K562 (cell line): ENCODE measurements around the gene AGR3. TPM values are rescaled to one million over a fixed set of nuclear protein-coding genes. Genes with fewer than 3 reads are reported as not detected.

Source experiments
- ATAC-seq: fragments of 200-7000 bp; cut with Tn5 transposase; 3 replicates; pipeline ENCODE4 v1.9.1; 2020; ENCODE audit warnings: moderate library complexity
- BruUV-seq: library from RNA; stranded (reverse); fragments of 400-500 nt; replicated peaks from 2 replicates; lab custom pipeline; 2021; lab: Mats Ljungman, UMichigan
- CTCF ChIA-PET: fragments of 300-600 bp; formaldehyde crosslinking; extraction: SDS; loops from one replicate; lab custom pipeline; 2021; ENCODE audit warnings: low intra/inter-chr PET ratio; lab: Yijun Ruan, JAX
- POLR2A ChIA-PET: fragments of 300-600, 350-650 bp; sonication (Branson Sonifier 250); formaldehyde crosslinking; extraction: SDS; loops from one replicate; lab custom pipeline; 2021; ENCODE audit warnings: antibody characterized with exemption, inconsistent platforms; lab: Yijun Ruan, JAX
- DNase-seq, 4 experiments: peaks; one replicate each; pipeline versions ENCODE4 v3.0.0 to v3.0.0-alpha.2; 2011 to 2018; ENCODE audit warnings: low spot score in 3 of 4, mixed read lengths in 3 of 4; ENCODE audit errors: extremely low read depth in 1 of 4
- FAIRE-seq: peaks from 2 replicates; lab custom pipeline; 2011; peaks lifted over from hg19 to GRCh38; lab: Jason Lieb, UNC
- H2AFZ ChIP-seq: 2 replicates; pipeline ENCODE4 v1.6.0; 2011; ENCODE audit warnings: low read depth, low read length, control low read depth, inconsistent platforms
- H3K27ac ChIP-seq: fragments of 200-600 bp; 3 replicates; pipeline ENCODE4 v1.8.0; 2011; ENCODE audit warnings: low read depth, mild to moderate bottlenecking, control low read depth, inconsistent platforms, low read length, moderate library complexity, mixed read lengths; ENCODE audit errors: extremely low read depth
- H3K27me3 ChIP-seq, 2 experiments: fragments of 300-600 bp in 1 of 2; 2 replicates in 1 of 2; 3 replicates in 1 of 2; pipeline versions ENCODE4 v1.6.0 to v1.8.0; 2011; ENCODE audit warnings: inconsistent platforms in 2 of 2, low read length in 2 of 2, mild to moderate bottlenecking in 1 of 2, mixed read lengths in 1 of 2, moderate library complexity in 1 of 2; ENCODE audit not compliant: control insufficient read depth in 2 of 2, insufficient read depth in 2 of 2
- H3K36me3 ChIP-seq: fragments of 300-600 bp; 3 replicates; pipeline ENCODE4 v1.8.0; 2011; ENCODE audit warnings: mild to moderate bottlenecking, low read length, inconsistent platforms; ENCODE audit not compliant: control insufficient read depth, insufficient read depth
- H3K4me1 ChIP-seq, 2 experiments: fragments of 200-600 bp in 1 of 2; replicated peaks in 1 of 2; 2 replicates in 1 of 2; 3 replicates in 1 of 2; pipeline versions ENCODE4 v1.5.1 to v1.8.0; 2011; ENCODE audit warnings: inconsistent platforms in 2 of 2, low read length in 2 of 2, mild to moderate bottlenecking in 1 of 2, mixed read lengths in 1 of 2, moderate library complexity in 1 of 2; ENCODE audit not compliant: control insufficient read depth in 2 of 2, insufficient read depth in 2 of 2
- H3K4me2 ChIP-seq: 2 replicates; pipeline ENCODE4 v1.6.1; 2011; ENCODE audit warnings: low read length, control low read depth, inconsistent platforms, mixed read lengths; ENCODE audit not compliant: insufficient read depth
- H3K4me3 ChIP-seq: fragments of 200-600 bp; sonication (generic), shearing (Covaris generic); 2 replicates; pipeline ENCODE4 v1.5.1; 2016; ENCODE audit warnings: control low read depth, inconsistent platforms
- H3K79me2 ChIP-seq: fragments of 200-600 bp; 3 replicates; pipeline ENCODE4 v1.8.0; 2011; ENCODE audit warnings: low read length, inconsistent platforms; ENCODE audit not compliant: control insufficient read depth, insufficient read depth
- H3K9ac ChIP-seq, 2 experiments: 2 replicates each; pipeline versions ENCODE4 v1.6.0 to v1.6.1; 2011; ENCODE audit warnings: low read depth in 2 of 2, low read length in 2 of 2, control low read depth in 1 of 2, inconsistent platforms in 1 of 2, mild to moderate bottlenecking in 1 of 2, mixed read lengths in 1 of 2; ENCODE audit not compliant: insufficient read depth in 1 of 2
- H3K9me1 ChIP-seq: one replicate; pipeline ENCODE4 v1.6.0; 2011; ENCODE audit warnings: inconsistent platforms, mild to moderate bottlenecking, low read length, moderate library complexity; ENCODE audit not compliant: control insufficient read depth, insufficient read depth
- H3K9me3 ChIP-seq: replicated peaks from 2 replicates; pipeline ENCODE4 v1.5.1; 2011; ENCODE audit warnings: low read depth, low read length, inconsistent platforms; ENCODE audit not compliant: control insufficient read depth, insufficient read depth
- H4K20me1 ChIP-seq: replicated peaks from 2 replicates; pipeline ENCODE4 v1.6.1; 2011; ENCODE audit warnings: low read length, inconsistent platforms, mixed read lengths; ENCODE audit not compliant: control insufficient read depth, insufficient read depth
- AFF1 ChIP-seq, 2 experiments: fragments of 450-650 bp; IDR thresholded peaks; 2 replicates each; pipeline ENCODE4 v1.6.1; 2018; ENCODE audit warnings: mild to moderate bottlenecking in 2 of 2, low read depth in 1 of 2; ENCODE audit not compliant: partially characterized antibody in 2 of 2
- ARID3B ChIP-seq: fragments of 250-450 bp; sonication (Bioruptor Pico); IDR thresholded peaks from 2 replicates; pipeline ENCODE4 v1.4.0; 2020; ENCODE audit warnings: borderline replicate concordance
- BDP1 ChIP-seq: IDR thresholded peaks from 3 replicates; pipeline ENCODE4 v1.6.1; 2011; ENCODE audit not compliant: insufficient read length, insufficient read depth
- ETS1 ChIP-seq: conservative IDR thresholded peaks from 2 replicates; pipeline ENCODE4 v1.6.1; 2011; ENCODE audit warnings: low read depth, mild to moderate bottlenecking, low read length; ENCODE audit not compliant: control insufficient read depth
- NFIC ChIP-seq: fragments of 450-650 bp; IDR thresholded peaks from 2 replicates; pipeline ENCODE4 v1.6.1; 2017; ENCODE audit warnings: mild to moderate bottlenecking, inconsistent platforms
- RBFOX2 ChIP-seq: fragments of 200-400 bp; formaldehyde crosslinking; IDR thresholded peaks from 2 replicates; pipeline ENCODE4 v1.6.1; 2017; ENCODE audit warnings: low read depth, mild to moderate bottlenecking, low read length, moderate library complexity
- RBM39 ChIP-seq: fragments of 200-400 bp; formaldehyde crosslinking; optimal IDR thresholded peaks from 2 replicates; pipeline ENCODE3; 2018; ENCODE audit warnings: low read depth, low read length
- SMARCA4 ChIP-seq: fragments of 450-650 bp; IDR thresholded peaks from 2 replicates; pipeline ENCODE4 v1.6.1; 2016
- STAG1 ChIP-seq: sonication (generic); formaldehyde crosslinking; IDR thresholded peaks from 2 replicates; pipeline ENCODE4 v1.5.0; 2020; ENCODE audit warnings: missing genetic modification reagents, borderline replicate concordance
- TFAP4 ChIP-seq: sonication (generic); formaldehyde crosslinking; IDR thresholded peaks from 2 replicates; pipeline ENCODE4 v1.8.0; 2022; ENCODE audit warnings: missing genetic modification reagents, mild to moderate bottlenecking, moderate library complexity, borderline replicate concordance
- TRIM28 ChIP-seq: fragments of 450-650 bp; IDR thresholded peaks from 2 replicates; pipeline ENCODE4 v1.6.1; 2017
- ZFP1 ChIP-seq: fragments of 450-650 bp; formaldehyde crosslinking; IDR thresholded peaks from 2 replicates; pipeline ENCODE4 v1.4.0; 2020; ENCODE audit warnings: mild to moderate bottlenecking, mixed read lengths
- ZFPM2 ChIP-seq: fragments of 250-450 bp; sonication (Bioruptor Pico); IDR thresholded peaks from 2 replicates; pipeline ENCODE4 v1.5.1; 2022; ENCODE audit warnings: mild to moderate bottlenecking
- ZNF146 ChIP-seq: IDR thresholded peaks from one replicate; pipeline ENCODE4 v1.6.1; 2018; ENCODE audit warnings: missing compliant biosample characterization; ENCODE audit not compliant: unreplicated experiment
- ZNF175 ChIP-seq: fragments of 200-800 bp; sonication (Bioruptor generic); IDR thresholded peaks from 2 replicates; pipeline ENCODE4 v1.6.1; 2016; ENCODE audit warnings: low read depth, mild to moderate bottlenecking, missing genetic modification characterization, missing compliant biosample characterization
- ZNF239 ChIP-seq: fragments of 250-450 bp; sonication (Bioruptor Pico); IDR thresholded peaks from 2 replicates; pipeline ENCODE4 v1.4.0; 2020; ENCODE audit warnings: mild to moderate bottlenecking
- WGBS: fragments of 100-300 bp; shearing (Covaris generic); methylation state at CpG from one replicate; pipeline ENCODE4 v1.1.6; 2016; ENCODE audit warnings: low coverage, mixed read lengths; ENCODE audit not compliant: insufficient coverage; ENCODE audit errors: missing lambda C conversion rate; 5-methylcytosine and 5-hydroxymethylcytosine counted together
- in situ Hi-C: fragments of 300-500 bp; cut with MboI; formaldehyde crosslinking; loops from 4 replicates; pipeline ENCODE4 v1.15.0; 2018; ENCODE audit warnings: inconsistent platforms, mixed read lengths
- intact Hi-C: fragments of 100-400 bp; cut with micrococcal nuclease; formaldehyde crosslinking; loops from 2 replicates; pipeline ENCODE4 v1.14.2; 2022
- polyA plus RNA-seq, 8 experiments: library from polyadenylated mRNA; depleted of rRNA in 4 of 8; stranded (reverse) in 5 of 8; unstranded in 3 of 8; fragments of >200 nt; fragmentation: Nextera tagmentation in 2 of 8; fragmentation: Illumina TruSeq in 1 of 8; extraction: Ambion mirVana in 2 of 8; extraction: Trizol in 1 of 8; gene quantifications; 2 replicates each; pipeline versions ENCODE4 v1.2.1 to v1.2.3, GENCODE V29; 2011 to 2014; ENCODE audit warnings: inconsistent platforms in 1 of 8, missing spikeins in 1 of 8
- total RNA-seq, 7 experiments: library from RNA; depleted of rRNA in 6 of 7; stranded (reverse); fragments of >200 nt in 6 of 7; fragmentation: Illumina TruSeq in 2 of 7; extraction: Trizol in 2 of 7; gene quantifications; 2 replicates each; pipeline versions ENCODE4 v1.2.1 to v1.2.3, GENCODE V29; 2011 to 2021; ENCODE audit warnings: low replicate concordance in 1 of 7

Gene AGR3
- total and polyA plus RNA-seq, 9 of the 15 experiments (the other 6 are each of a cell fraction or from before 2014, with no cell fraction given): not detected

- Histone ChIP-seq H2AFZ (no peak overlapping the region), H3K9me1 (no peaks in the 10 kb centered on the region), H4K20me1 (no peaks in the 10 kb centered on the region), H3K79me2 (no peaks in the 10 kb centered on the region), H3K4me2 (no peak overlapping the region), H3K9me3 (no peaks in the 10 kb centered on the region), H3K36me3 (no peaks in the 10 kb centered on the region), H3K9ac (no peak overlapping the region), H3K4me3 (no peak overlapping the region), H3K27ac (no peak overlapping the region), H3K4me1 (no peaks in the 10 kb centered on the region), H3K27me3 (no peaks in the 10 kb centered on the region)
- ATAC-seq: no peak
- POLR2A ChIA-PET: no interaction called here
- 21% methylated on average over 3 of the region's 3 CpGs for WGBS
- FAIRE-seq: no peak
- CTCF ChIA-PET: no interaction called here
- no TSS peak for BruUV-seq
- intact Hi-C loops: no loop called here
- in situ Hi-C loops: no loop called here
- DNase-seq: no peak
- TF ChIP-seq AFF1 (IDR thresholded peaks at IDR 0.05; ENCODE audit: low read depth in 1 of 2, partially characterized antibody in 2 of 2) (no peak), RBFOX2 (no peak), TRIM28 (no peak), ZNF239 (CRISPR knock-in tag) (no peak), ZFPM2 (CRISPR knock-in tag) (no peak), RBM39 (no peak), ZNF175 (CRISPR knock-in tag) (no peak), ARID3B (CRISPR knock-in tag) (no peak), ZNF146 (CRISPR knock-in tag) (no peak), SMARCA4 (no peak), ETS1 (no peak), ZFP1 (CRISPR knock-in tag) (no peak), NFIC (no peak), BDP1 (no peak), TFAP4 (no peak), STAG1 (no peak)
These were observed 40.0 kb upstream of the AGR3 start for GRCh38 chr7:16921644-16922257.
